ENCODE measurements around the gene SLC2A9.

DNA sequence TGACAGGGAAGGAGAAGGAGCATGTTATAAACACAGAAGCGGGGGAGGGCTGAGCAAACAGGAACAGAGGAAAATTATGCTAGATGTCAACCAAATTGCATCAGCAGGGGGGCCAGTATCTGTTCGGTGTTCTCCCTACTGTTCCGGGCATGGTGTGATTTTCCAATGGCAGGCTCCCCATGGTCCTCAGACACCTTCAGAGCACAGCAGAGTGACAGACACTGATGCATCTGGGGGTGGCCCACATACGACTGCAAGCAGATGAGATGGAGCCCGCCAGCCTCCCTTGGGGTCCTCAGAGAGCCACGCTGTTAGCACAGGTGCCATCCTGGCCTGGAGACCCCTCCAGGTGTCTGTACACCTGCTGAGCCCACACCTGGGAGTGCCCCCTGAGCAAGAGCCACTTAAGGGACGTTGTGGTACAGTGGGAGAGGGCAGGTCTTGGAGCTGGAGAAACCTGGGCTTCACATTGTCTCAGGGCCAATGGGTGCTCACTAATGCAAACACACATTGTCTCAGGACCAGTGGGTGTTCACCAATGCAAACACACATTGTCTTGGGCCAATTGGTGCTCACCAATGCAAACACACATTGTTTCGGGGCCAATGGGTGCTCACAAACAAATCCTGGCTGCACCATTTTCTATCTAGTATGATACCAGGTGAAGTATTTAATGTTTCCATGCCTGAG, 95.4 kb downstream of the SLC2A9 start:
- TF ChIP-seq, protein P1, sequence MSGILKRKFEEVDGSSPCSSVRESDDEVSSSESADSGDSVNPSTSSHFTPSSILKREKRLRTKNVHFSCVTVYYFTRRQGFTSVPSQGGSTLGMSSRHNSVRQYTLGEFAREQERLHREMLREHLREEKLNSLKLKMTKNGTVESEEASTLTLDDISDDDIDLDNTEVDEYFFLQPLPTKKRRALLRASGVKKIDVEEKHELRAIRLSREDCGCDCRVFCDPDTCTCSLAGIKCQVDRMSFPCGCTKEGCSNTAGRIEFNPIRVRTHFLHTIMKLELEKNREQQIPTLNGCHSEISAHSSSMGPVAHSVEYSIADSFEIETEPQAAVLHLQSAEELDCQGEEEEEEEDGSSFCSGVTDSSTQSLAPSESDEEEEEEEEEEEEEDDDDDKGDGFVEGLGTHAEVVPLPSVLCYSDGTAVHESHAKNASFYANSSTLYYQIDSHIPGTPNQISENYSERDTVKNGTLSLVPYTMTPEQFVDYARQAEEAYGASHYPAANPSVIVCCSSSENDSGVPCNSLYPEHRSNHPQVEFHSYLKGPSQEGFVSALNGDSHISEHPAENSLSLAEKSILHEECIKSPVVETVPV (CRISPR knock-in tag; IDR thresholded peaks at IDR 0.05) = no peak
- TF ChIP-seq RARB (CRISPR knock-in tag; IDR thresholded peaks at IDR 0.05) = no peak
- TF ChIP-seq, protein P2, sequence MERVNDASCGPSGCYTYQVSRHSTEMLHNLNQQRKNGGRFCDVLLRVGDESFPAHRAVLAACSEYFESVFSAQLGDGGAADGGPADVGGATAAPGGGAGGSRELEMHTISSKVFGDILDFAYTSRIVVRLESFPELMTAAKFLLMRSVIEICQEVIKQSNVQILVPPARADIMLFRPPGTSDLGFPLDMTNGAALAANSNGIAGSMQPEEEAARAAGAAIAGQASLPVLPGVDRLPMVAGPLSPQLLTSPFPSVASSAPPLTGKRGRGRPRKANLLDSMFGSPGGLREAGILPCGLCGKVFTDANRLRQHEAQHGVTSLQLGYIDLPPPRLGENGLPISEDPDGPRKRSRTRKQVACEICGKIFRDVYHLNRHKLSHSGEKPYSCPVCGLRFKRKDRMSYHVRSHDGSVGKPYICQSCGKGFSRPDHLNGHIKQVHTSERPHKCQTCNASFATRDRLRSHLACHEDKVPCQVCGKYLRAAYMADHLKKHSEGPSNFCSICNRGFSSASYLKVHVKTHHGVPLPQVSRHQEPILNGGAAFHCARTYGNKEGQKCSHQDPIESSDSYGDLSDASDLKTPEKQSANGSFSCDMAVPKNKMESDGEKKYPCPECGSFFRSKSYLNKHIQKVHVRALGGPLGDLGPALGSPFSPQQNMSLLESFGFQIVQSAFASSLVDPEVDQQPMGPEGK (CRISPR knock-in tag; IDR thresholded peaks at IDR 0.05; ENCODE audit: borderline replicate concordance) = no peak
- no peak for TF ChIP-seq ZNF70 (CRISPR knock-in tag; IDR thresholded peaks at IDR 0.05)
- TF ChIP-seq, protein P3, sequence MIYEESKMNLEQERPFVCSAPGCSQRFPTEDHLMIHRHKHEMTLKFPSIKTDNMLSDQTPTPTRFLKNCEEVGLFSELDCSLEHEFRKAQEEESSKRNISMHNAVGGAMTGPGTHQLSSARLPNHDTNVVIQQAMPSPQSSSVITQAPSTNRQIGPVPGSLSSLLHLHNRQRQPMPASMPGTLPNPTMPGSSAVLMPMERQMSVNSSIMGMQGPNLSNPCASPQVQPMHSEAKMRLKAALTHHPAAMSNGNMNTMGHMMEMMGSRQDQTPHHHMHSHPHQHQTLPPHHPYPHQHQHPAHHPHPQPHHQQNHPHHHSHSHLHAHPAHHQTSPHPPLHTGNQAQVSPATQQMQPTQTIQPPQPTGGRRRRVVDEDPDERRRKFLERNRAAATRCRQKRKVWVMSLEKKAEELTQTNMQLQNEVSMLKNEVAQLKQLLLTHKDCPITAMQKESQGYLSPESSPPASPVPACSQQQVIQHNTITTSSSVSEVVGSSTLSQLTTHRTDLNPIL (CRISPR knock-in tag; IDR thresholded peaks at IDR 0.05; ENCODE audit: low read depth) = no peak
- TF ChIP-seq SNAI2 (CRISPR knock-in tag; IDR thresholded peaks at IDR 0.05) = no peak
- no peak for TF ChIP-seq BACH2 (CRISPR knock-in tag; IDR thresholded peaks at IDR 0.05; ENCODE audit: borderline replicate concordance)
- TF ChIP-seq ISL1 (CRISPR knock-in tag; IDR thresholded peaks at IDR 0.05) = no peak
- TF ChIP-seq, protein P4, sequence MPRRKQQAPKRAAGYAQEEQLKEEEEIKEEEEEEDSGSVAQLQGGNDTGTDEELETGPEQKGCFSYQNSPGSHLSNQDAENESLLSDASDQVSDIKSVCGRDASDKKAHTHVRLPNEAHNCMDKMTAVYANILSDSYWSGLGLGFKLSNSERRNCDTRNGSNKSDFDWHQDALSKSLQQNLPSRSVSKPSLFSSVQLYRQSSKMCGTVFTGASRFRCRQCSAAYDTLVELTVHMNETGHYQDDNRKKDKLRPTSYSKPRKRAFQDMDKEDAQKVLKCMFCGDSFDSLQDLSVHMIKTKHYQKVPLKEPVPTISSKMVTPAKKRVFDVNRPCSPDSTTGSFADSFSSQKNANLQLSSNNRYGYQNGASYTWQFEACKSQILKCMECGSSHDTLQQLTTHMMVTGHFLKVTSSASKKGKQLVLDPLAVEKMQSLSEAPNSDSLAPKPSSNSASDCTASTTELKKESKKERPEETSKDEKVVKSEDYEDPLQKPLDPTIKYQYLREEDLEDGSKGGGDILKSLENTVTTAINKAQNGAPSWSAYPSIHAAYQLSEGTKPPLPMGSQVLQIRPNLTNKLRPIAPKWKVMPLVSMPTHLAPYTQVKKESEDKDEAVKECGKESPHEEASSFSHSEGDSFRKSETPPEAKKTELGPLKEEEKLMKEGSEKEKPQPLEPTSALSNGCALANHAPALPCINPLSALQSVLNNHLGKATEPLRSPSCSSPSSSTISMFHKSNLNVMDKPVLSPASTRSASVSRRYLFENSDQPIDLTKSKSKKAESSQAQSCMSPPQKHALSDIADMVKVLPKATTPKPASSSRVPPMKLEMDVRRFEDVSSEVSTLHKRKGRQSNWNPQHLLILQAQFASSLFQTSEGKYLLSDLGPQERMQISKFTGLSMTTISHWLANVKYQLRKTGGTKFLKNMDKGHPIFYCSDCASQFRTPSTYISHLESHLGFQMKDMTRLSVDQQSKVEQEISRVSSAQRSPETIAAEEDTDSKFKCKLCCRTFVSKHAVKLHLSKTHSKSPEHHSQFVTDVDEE (CRISPR knock-in tag; IDR thresholded peaks at IDR 0.05) = no peak
- no peak for TF ChIP-seq ZNF565 (CRISPR knock-in tag; conservative IDR thresholded peaks at IDR 0.05; ENCODE audit: low read depth)
- no peak for TF ChIP-seq ESRRG (CRISPR knock-in tag; IDR thresholded peaks at IDR 0.05)
- no peak for TF ChIP-seq ZFP3 (CRISPR knock-in tag; IDR thresholded peaks at IDR 0.05)
